ENCODE measurements around the gene GAPDHS. TPM values are rescaled to one million over a fixed set of nuclear protein-coding genes. Genes with fewer than 3 reads are reported as not detected.

The GAPDHS gene
- not detected in 2 replicates for total RNA-seq (2014; rRNA removed; shearing (Covaris generic))

- DNase-seq (ENCODE audit: low read depth) = no peak
Observed at GRCh38 chr19:35533201-35533821, at the start of gene GAPDHS. GAPDHS (plus strand) TSS chr19:35533456; CDS start chr19:35533528, 72 bp downstream.

GRCh38 chr19:35484252-35485036 lies 48.8 kb upstream of the GAPDHS start:
- DNase-seq (ENCODE audit: low read depth) = no peak

GRCh38 chr19:35486268-35486708 lies 47.0 kb upstream of the GAPDHS start:
- DNase-seq (ENCODE audit: low read depth) = no peak

GRCh38 chr19:35487656-35488182 lies 45.5 kb upstream of the GAPDHS start:
- no peak for DNase-seq (ENCODE audit: low read depth)

- no peak for DNase-seq (ENCODE audit: low read depth)
Observed at GRCh38 chr19:35488677-35489076, 44.6 kb upstream of the GAPDHS start.

GRCh38 chr19:35490364-35490763 lies 42.9 kb upstream of the GAPDHS start, which contains the start of gene KRTDAP:
KRTDAP (minus strand) TSS chr19:35490464; CDS start chr19:35490442, 22 bp downstream.
- DNase-seq (ENCODE audit: low read depth) = no peak

GRCh38 chr19:35491836-35492360 lies 41.4 kb upstream of the GAPDHS start:
- DNase-seq (ENCODE audit: low read depth) = no peak

GRCh38 chr19:35493971-35494370 lies 39.3 kb upstream of the GAPDHS start:
- no peak for DNase-seq (ENCODE audit: low read depth)

GRCh38 chr19:35495107-35496064 lies 37.9 kb upstream of the GAPDHS start:
- peak; percentile 62 for DNase-seq (ENCODE audit: low read depth)

GRCh38 chr19:35497406-35497805 lies 35.9 kb upstream of the GAPDHS start:
- no peak for DNase-seq (ENCODE audit: low read depth)

GRCh38 chr19:35498220-35498619 lies 35.0 kb upstream of the GAPDHS start:
- DNase-seq (ENCODE audit: low read depth) = no peak

- DNase-seq (ENCODE audit: low read depth) = no peak
Observed at GRCh38 chr19:35498984-35499527, 34.2 kb upstream of the GAPDHS start.

- no peak for DNase-seq (ENCODE audit: low read depth)
Observed at GRCh38 chr19:35500611-35501010, 32.6 kb upstream of the GAPDHS start.

GRCh38 chr19:35501684-35502083 lies 31.6 kb upstream of the GAPDHS start:
- DNase-seq (ENCODE audit: low read depth) = peak; percentile 68

- DNase-seq (ENCODE audit: low read depth) = no peak
Observed at GRCh38 chr19:35502751-35503150, 30.5 kb upstream of the GAPDHS start.

- no peak for DNase-seq (ENCODE audit: low read depth)
Observed at GRCh38 chr19:35506011-35506410, 27.2 kb upstream of the GAPDHS start.

- DNase-seq (ENCODE audit: low read depth) = no peak
Observed at GRCh38 chr19:35507561-35507960, 25.7 kb upstream of the GAPDHS start.

GRCh38 chr19:35508129-35508528 lies 25.1 kb upstream of the GAPDHS start:
- DNase-seq (ENCODE audit: low read depth) = no peak

GRCh38 chr19:35509018-35509652 lies 24.1 kb upstream of the GAPDHS start:
- DNase-seq (ENCODE audit: low read depth) = peak; percentile 78

GRCh38 chr19:35509861-35510625 lies 23.2 kb upstream of the GAPDHS start:
- DNase-seq (ENCODE audit: low read depth) = peak; percentile 86

Measured in Daoy (cell line).